Measurements from ENCODE around the gene MS4A12.

DNA sequence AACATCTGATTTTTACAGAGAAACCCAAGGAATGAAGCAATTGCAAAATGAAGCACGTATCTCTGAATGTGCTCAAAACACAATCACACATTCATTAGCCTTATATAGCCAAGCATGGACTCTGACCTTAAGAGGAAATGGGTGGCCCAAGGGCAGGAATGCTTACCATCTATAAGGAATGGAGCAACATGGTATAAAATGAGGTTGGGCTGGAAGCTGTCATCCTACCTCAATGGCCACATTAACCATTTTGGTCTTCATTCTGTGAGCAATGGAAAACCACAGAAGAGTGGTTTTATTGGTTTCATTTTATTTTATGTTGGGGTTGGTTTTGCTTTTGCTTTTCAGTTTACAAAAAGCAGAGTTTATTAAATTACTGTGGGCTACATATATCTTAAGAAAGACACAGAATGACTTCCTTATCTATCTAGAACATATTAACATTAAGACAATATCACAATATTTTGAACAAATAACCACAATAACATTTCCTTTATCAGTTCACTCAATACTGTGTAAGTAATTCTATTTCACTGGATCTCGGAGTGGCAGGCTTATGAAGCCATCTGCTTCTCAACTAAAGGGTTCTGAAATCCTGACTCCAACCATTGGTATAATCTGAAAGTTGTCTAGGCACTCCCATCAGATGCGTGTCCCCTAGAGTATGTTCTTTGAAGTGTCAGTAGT lies 11.8 kb downstream of the MS4A12 start:
- TF ChIP-seq, protein P1, sequence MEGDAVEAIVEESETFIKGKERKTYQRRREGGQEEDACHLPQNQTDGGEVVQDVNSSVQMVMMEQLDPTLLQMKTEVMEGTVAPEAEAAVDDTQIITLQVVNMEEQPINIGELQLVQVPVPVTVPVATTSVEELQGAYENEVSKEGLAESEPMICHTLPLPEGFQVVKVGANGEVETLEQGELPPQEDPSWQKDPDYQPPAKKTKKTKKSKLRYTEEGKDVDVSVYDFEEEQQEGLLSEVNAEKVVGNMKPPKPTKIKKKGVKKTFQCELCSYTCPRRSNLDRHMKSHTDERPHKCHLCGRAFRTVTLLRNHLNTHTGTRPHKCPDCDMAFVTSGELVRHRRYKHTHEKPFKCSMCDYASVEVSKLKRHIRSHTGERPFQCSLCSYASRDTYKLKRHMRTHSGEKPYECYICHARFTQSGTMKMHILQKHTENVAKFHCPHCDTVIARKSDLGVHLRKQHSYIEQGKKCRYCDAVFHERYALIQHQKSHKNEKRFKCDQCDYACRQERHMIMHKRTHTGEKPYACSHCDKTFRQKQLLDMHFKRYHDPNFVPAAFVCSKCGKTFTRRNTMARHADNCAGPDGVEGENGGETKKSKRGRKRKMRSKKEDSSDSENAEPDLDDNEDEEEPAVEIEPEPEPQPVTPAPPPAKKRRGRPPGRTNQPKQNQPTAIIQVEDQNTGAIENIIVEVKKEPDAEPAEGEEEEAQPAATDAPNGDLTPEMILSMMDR (IDR thresholded peaks at IDR 0.05; ENCODE audit: low read depth, low read length, poor library complexity, severe bottlenecking): no peak
- no peak for TF ChIP-seq EZH2phosphoT487 (IDR thresholded peaks at IDR 0.05; ENCODE audit: borderline replicate concordance, low read length)

Measured in DOHH2 (cell line).